ENCODE data around the gene C7.
"Not testable (repeated sequence)": the region's sequence is repeated elsewhere in the genome, so short reads cannot be mapped to it uniquely, and the experiment has no call there.

C7 gene

GRCh38 chr5:40991981-40992559 lies 82.8 kb downstream of the C7 start:
- Histone ChIP-seq H3K4me1 (ENCODE audit: insufficient read depth, low read length) (no peaks in the 10 kb centered on the region), H3K27me3 (ENCODE audit: control insufficient read depth in 1 of 2, insufficient read depth in 2 of 2, low read length in 2 of 2) (no peaks in the 10 kb centered on the region), H3K36me3 (ENCODE audit: insufficient read depth, low read length) (no peaks in the 10 kb centered on the region), H3K9me3 (ENCODE audit: low read length) (no peaks in the 10 kb centered on the region), H3K9ac (ENCODE audit: low read length) (no peak overlapping the region), H3K4me3 (ENCODE audit: low read depth in 1 of 2, low read length in 2 of 2) (no peak overlapping the region), H3K27ac (ENCODE audit: low read depth, low read length) (no peak overlapping the region)

DNA sequence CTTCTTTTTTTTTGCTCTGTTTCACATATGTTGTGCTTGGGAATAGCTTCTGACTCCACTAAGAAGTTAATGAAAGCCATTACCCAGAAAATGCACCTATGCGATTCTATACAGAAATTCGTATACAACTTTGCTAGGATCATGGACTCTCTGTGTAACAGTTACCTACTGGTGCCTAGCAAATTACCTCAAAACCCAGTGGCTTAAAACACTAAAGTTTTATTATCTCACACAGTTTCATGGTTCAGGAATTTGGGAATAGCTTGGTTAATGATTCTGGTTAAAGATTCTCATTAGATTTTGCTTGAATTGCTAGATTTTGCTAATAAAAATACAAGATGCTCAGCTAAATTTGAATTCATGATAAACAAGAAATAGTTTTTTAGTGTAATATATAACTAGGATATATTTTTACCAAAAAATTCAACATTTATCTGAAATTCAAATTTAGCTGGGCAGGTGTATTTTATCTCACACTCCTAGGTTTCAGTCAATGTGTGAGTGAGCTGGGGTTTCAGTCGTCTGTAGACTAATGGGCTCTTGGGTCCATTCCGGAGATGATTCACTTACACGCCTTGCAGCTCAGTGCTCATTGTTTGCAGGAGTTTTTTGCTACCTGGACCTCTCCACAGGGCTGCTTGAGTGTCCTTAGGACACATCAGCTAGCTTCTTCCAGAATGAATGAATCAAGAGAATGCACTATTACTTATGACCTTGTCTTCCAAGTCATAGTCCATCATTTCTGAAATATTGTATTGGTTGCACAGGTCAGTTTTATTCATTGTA lies 86.7 kb downstream of the C7 start:
- H3K4me3 ChIP-seq (ENCODE audit: low read depth in 1 of 2, low read length in 2 of 2): no peak overlapping the region
- no peak overlapping the region for H3K9ac ChIP-seq (ENCODE audit: low read length)
- H3K4me1 ChIP-seq (ENCODE audit: insufficient read depth, low read length): no peaks in the 10 kb centered on the region
- no peaks in the 10 kb centered on the region for H3K36me3 ChIP-seq (ENCODE audit: insufficient read depth, low read length)
- H3K27me3 ChIP-seq (ENCODE audit: control insufficient read depth in 1 of 2, insufficient read depth in 2 of 2, low read length in 2 of 2): no peaks in the 10 kb centered on the region
- H3K27ac ChIP-seq (ENCODE audit: low read depth, low read length): no peak overlapping the region
- H3K9me3 ChIP-seq (ENCODE audit: low read length): no peaks in the 10 kb centered on the region

DNA sequence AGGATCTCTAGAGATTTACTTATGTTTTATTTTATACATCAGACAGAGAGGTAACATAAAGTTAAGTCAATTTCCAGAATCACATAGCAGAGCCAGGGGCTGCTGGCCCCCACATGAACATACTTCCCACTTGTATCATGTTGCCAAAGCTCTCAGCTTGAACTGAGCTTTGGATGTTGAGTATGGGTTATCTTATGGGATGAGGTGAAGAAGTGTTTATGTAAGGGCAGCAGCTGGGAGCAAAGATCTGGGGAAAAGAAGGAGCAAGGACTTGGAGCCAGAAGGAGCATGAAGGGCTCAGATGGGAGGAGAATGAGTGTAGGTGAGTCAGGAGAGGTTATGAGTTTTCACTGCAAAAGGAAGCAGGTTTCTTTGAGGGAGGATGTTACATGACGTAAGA lies 89.8 kb downstream of the C7 start:
- H3K9ac ChIP-seq (ENCODE audit: low read length): no peak overlapping the region
- H3K27me3 ChIP-seq (ENCODE audit: control insufficient read depth in 1 of 2, insufficient read depth in 2 of 2, low read length in 2 of 2): no peaks in the 10 kb centered on the region
- H3K9me3 ChIP-seq (ENCODE audit: low read length): no peaks in the 10 kb centered on the region
- no peaks in the 10 kb centered on the region for H3K4me1 ChIP-seq (ENCODE audit: insufficient read depth, low read length)
- H3K36me3 ChIP-seq (ENCODE audit: insufficient read depth, low read length): no peaks in the 10 kb centered on the region
- H3K27ac ChIP-seq (ENCODE audit: low read depth, low read length): no peak overlapping the region
- H3K4me3 ChIP-seq (ENCODE audit: low read depth in 1 of 2, low read length in 2 of 2): no peak overlapping the region

DNA sequence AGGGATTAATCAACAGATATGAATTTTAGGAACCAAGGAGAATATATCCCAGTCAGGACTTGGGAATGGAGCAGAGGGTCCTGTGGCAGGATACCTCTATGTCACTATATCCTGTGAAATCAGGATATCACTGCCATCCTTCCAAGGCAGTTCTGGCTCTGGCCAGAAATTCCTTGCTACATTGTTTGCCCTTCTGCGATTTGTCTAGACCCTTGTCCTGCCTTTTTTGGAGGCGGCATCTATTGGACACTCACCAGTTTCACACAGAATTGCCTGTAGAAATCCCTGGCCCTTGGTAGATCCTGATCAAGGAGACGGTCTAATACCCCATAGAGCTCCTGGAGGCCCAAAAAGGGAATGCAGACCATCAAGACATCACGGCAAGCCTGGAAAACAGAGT lies 90.7 kb downstream of the C7 start:
- H3K4me3 ChIP-seq (ENCODE audit: low read depth in 1 of 2, low read length in 2 of 2): no peak overlapping the region
- no peaks in the 10 kb centered on the region for H3K27me3 ChIP-seq (ENCODE audit: control insufficient read depth in 1 of 2, insufficient read depth in 2 of 2, low read length in 2 of 2)
- no peaks in the 10 kb centered on the region for H3K9me3 ChIP-seq (ENCODE audit: low read length)
- no peaks in the 10 kb centered on the region for H3K36me3 ChIP-seq (ENCODE audit: insufficient read depth, low read length)
- H3K4me1 ChIP-seq (ENCODE audit: insufficient read depth, low read length): no peaks in the 10 kb centered on the region
- H3K9ac ChIP-seq (ENCODE audit: low read length): no peak overlapping the region
- no peak overlapping the region for H3K27ac ChIP-seq (ENCODE audit: low read depth, low read length)

DNA sequence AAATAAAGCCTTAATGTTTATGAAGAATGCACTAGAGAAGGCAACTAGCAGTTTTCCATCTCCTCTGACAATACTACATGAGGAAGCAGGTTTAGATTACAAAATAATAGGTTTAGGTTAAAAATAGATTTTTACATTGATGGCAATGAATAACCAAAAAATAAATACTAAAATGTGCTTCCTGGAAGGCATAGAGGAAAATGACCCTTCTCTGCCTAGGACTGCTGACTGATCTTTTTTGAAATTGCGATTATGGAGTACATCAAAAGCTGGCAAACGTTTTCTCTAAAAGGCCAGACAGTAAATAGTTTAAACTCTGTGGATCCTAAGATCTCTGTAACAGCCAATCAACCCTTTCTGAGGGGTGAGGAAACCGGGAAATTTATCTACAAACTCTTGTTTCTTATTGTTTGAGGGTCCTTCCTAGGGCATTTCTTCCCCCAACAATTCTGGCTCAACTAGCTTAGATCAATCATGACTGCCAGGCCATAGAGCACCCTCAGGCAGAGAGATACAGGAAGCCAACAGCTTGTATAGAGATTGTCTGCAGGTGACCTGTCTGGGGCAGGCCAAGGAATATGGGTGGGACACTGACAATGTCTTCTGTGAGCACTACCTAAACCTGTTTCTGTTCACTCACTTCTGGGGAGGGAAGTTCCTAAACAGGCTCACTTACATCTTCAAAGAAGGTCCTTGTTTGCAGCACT lies 94.5 kb downstream of the C7 start:
- Histone ChIP-seq H3K27ac (ENCODE audit: low read depth, low read length) (no peak overlapping the region), H3K4me1 (ENCODE audit: insufficient read depth, low read length) (no peaks in the 10 kb centered on the region), H3K9me3 (ENCODE audit: low read length) (no peaks in the 10 kb centered on the region), H3K27me3 (ENCODE audit: control insufficient read depth in 1 of 2, insufficient read depth in 2 of 2, low read length in 2 of 2) (no peaks in the 10 kb centered on the region), H3K4me3 (ENCODE audit: low read depth in 1 of 2, low read length in 2 of 2) (no peak overlapping the region), H3K36me3 (ENCODE audit: insufficient read depth, low read length) (no peaks in the 10 kb centered on the region), H3K9ac (ENCODE audit: low read length) (no peak overlapping the region)

- Histone ChIP-seq H3K9ac (ENCODE audit: low read length) (no peak overlapping the region), H3K4me1 (ENCODE audit: insufficient read depth, low read length) (no peaks in the 10 kb centered on the region), H3K4me3 (ENCODE audit: low read depth in 1 of 2, low read length in 2 of 2) (no peak overlapping the region), H3K27me3 (ENCODE audit: control insufficient read depth in 1 of 2, insufficient read depth in 2 of 2, low read length in 2 of 2) (no peaks in the 10 kb centered on the region), H3K9me3 (ENCODE audit: low read length) (no peaks in the 10 kb centered on the region), H3K36me3 (ENCODE audit: insufficient read depth, low read length) (no peaks in the 10 kb centered on the region), H3K27ac (ENCODE audit: low read depth, low read length) (no peak overlapping the region)
Observed at GRCh38 chr5:41004931-41005330, 95.6 kb downstream of the C7 start.

GRCh38 chr5:41009232-41009631 lies 99.9 kb downstream of the C7 start:
- Histone ChIP-seq H3K36me3 (ENCODE audit: insufficient read depth, low read length) (no peaks in the 10 kb centered on the region), H3K27me3 (ENCODE audit: control insufficient read depth in 1 of 2, insufficient read depth in 2 of 2, low read length in 2 of 2) (no peaks in the 10 kb centered on the region), H3K9me3 (ENCODE audit: low read length) (no peaks in the 10 kb centered on the region), H3K9ac (ENCODE audit: low read length) (no peak overlapping the region), H3K4me1 (ENCODE audit: insufficient read depth, low read length) (no peaks in the 10 kb centered on the region), H3K4me3 (ENCODE audit: low read depth in 1 of 2, low read length in 2 of 2) (no peak overlapping the region), H3K27ac (ENCODE audit: low read depth, low read length) (no peak overlapping the region)

GRCh38 chr5:41010572-41010971 lies 101.3 kb downstream of the C7 start:
- no peak overlapping the region for H3K4me3 ChIP-seq (ENCODE audit: low read depth in 1 of 2, low read length in 2 of 2)
- no peaks in the 10 kb centered on the region for H3K9me3 ChIP-seq (ENCODE audit: low read length)
- H3K27me3 ChIP-seq (ENCODE audit: control insufficient read depth in 1 of 2, insufficient read depth in 2 of 2, low read length in 2 of 2): no peaks in the 10 kb centered on the region
- no peaks in the 10 kb centered on the region for H3K4me1 ChIP-seq (ENCODE audit: insufficient read depth, low read length)
- no peak overlapping the region for H3K9ac ChIP-seq (ENCODE audit: low read length)
- no peak overlapping the region for H3K27ac ChIP-seq (ENCODE audit: low read depth, low read length)
- no peaks in the 10 kb centered on the region for H3K36me3 ChIP-seq (ENCODE audit: insufficient read depth, low read length)

DNA sequence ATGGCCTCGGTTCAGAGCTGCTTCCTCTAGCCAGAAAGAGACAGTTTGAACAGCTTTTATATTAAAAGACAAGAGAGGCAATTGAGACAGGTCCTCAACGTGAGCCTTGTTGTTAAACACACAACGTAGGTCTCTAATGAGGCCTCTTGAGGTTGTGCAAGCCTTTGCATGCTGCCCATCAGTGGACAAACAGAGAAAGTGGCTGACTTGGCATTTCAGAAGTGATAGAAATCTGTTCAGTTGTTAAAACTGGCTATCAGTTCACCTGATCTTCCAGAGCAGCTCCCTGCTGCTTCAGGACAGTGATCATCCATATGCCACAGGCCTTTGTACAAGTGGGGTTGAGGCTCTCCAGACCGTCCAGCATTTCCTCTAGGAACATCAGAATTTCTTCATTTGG lies 103.0 kb downstream of the C7 start:
- Histone ChIP-seq H3K9me3 (ENCODE audit: low read length) (no peaks in the 10 kb centered on the region), H3K4me3 (ENCODE audit: low read depth in 1 of 2, low read length in 2 of 2) (no peak overlapping the region), H3K9ac (ENCODE audit: low read length) (no peak overlapping the region), H3K36me3 (ENCODE audit: insufficient read depth, low read length) (no peaks in the 10 kb centered on the region), H3K27me3 (ENCODE audit: control insufficient read depth in 1 of 2, insufficient read depth in 2 of 2, low read length in 2 of 2) (no peaks in the 10 kb centered on the region), H3K4me1 (ENCODE audit: insufficient read depth, low read length) (no peaks in the 10 kb centered on the region), H3K27ac (ENCODE audit: low read depth, low read length) (no peak overlapping the region)

DNA sequence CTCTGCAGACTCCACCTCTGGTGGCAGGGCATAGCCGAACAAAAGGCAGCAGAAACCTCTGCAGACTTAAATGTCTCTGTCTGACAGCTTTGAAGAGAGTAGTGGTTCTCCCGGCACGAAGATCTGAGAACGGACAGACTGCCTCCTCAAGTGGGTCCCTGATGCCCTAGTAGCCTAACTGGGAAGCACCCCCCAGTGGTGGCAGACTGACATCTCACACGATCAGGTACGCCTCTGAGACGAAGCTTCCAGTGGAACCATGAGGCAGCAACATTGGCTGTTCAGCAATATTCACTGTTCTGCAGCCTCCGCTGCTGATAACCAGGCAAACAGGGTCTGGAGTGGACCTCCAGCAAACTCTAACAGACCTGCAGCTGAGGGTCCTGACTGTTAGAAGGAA lies 113.3 kb downstream of the C7 start:
- not testable (repeated sequence) for H3K9me3 ChIP-seq (ENCODE audit: low read length); H3K4me1 ChIP-seq (ENCODE audit: insufficient read depth, low read length); H3K36me3 ChIP-seq (ENCODE audit: insufficient read depth, low read length); H3K27ac ChIP-seq (ENCODE audit: low read depth, low read length); H3K9ac ChIP-seq (ENCODE audit: low read length); H3K27me3 ChIP-seq (ENCODE audit: control insufficient read depth in 1 of 2, insufficient read depth in 2 of 2, low read length in 2 of 2); H3K4me3 ChIP-seq (ENCODE audit: low read depth in 1 of 2, low read length in 2 of 2)
